Ovary (tissue), 9 donors: Measurements from ENCODE around the gene GPC3. TPM values are rescaled to one million over a fixed set of nuclear protein-coding genes. Genes with fewer than 3 reads are reported as not detected.

Experiments
- DNase-seq, 5 donors: peaks; one replicate each; pipeline ENCODE4 v3.0.0-alpha.2; 2019 to 2020
- H3K27ac ChIP-seq, 2 donors: fragments of 200-600 bp; one replicate each; pipeline versions ENCODE4 v1.5.1 to v1.8.0; 2019 to 2022
- H3K27me3 ChIP-seq: fragments of 200-600 bp; one replicate; pipeline ENCODE4 v1.8.0; 2022
- H3K36me3 ChIP-seq: fragments of 200-600 bp; sonication (generic); one replicate; pipeline ENCODE4 v1.5.1; 2019
- H3K4me1 ChIP-seq: one replicate; pipeline ENCODE4 v1.8.1; 2013; ENCODE audit warnings: mild to moderate bottlenecking, moderate library complexity; ENCODE audit not compliant: insufficient read depth
- H3K4me3 ChIP-seq: fragments of 200-600 bp; sonication (generic); one replicate; pipeline ENCODE4 v1.5.1; 2017
- H3K9me3 ChIP-seq, 2 donors: fragments of 200-600 bp in 1 of 2; sonication (generic) in 1 of 2; one replicate each; pipeline versions ENCODE4 v1.5.1 to v1.8.1; 2013 to 2019; ENCODE audit warnings: mild to moderate bottlenecking in 1 of 2, moderate library complexity in 1 of 2
- EP300 ChIP-seq: sonication (generic); formaldehyde crosslinking; IDR thresholded peaks from one replicate; pipeline ENCODE4 v1.6.1; 2017; ENCODE audit warnings: antibody characterized with exemption
- POLR2A ChIP-seq: fragments of 450-650 bp; IDR thresholded peaks from one replicate; pipeline ENCODE4 v1.6.1; 2017; ENCODE audit warnings: antibody characterized with exemption, mild to moderate bottlenecking, moderate library complexity
- WGBS, 3 donors: extraction: QIAGEN DNeasy Blood & Tissue Kit in 1 of 3; methylation state at CpG; one replicate each; pipeline versions ENCODE4 v1.1.5 to v1.1.7; 2013 to 2017; 5-methylcytosine and 5-hydroxymethylcytosine counted together
- intact Hi-C, 4 donors: fragments of 100-400 bp; cut with DNase I; formaldehyde crosslinking; loops; one replicate each; pipeline versions ENCODE4 v1.11.0 to v1.15.1; 2022 to 2023
- polyA plus RNA-seq, 2 donors: library from polyadenylated mRNA; stranded (reverse); fragments of 200-250 nt in 1 of 2; fragments of 350-450 nt in 1 of 2; fragmentation: Illumina TruSeq in 1 of 2; extraction: RNeasy Lipid Tissue Mini Kit (QIAGEN cat#74804) in 1 of 2; gene quantifications; one replicate each; pipeline ENCODE4 v1.2.3, GENCODE V29; 2013 to 2014
- total RNA-seq, 7 donors: library from RNA; depleted of rRNA in 2 of 7; stranded (reverse); fragments of >200 nt in 2 of 7; fragmentation: NEBNext Ultra II Directional in 3 of 7; extraction: Animal tissue kit (Norgen Biotek cat#: 25700) in 3 of 7; gene quantifications; one replicate each; pipeline versions ENCODE4 v1.1.0 to v1.2.4, GENCODE V29; 2016 to 2023
- TF ChIP-seq, protein P1 (sequence below), 3 donors: fragments of 450-650 bp in 2 of 3; fragments of 200-600 bp in 1 of 3; IDR thresholded peaks; one replicate each; pipeline versions ENCODE4 v1.5.1 to v1.8.0; 2016 to 2022; ENCODE audit warnings: antibody characterized with exemption in 3 of 3, mild to moderate bottlenecking in 1 of 3
- donor health status: DM: no; HTN: no; CAD: no; lungs with moderate emphysema.
- donor health status: DM: no; HTN: no; CAD: no.
- donor health status: Bipolar disorder and iron deficiency.
- donor health status: DM: yes; HTN: yes; CAD: no.
- donor health status: DM: no; HTN: no; CAD: no.
- donor health status: DM: yes; HTN: yes; CAD: no.

Gene GPC3
- total and polyA plus RNA-seq, 9 donors: 4.5 to 91.8 (median 12.1) TPM

- intact Hi-C loops: no loop called here
- no peaks in the 10 kb centered on the region for H3K27me3 ChIP-seq
- no peaks in the 10 kb centered on the region for H3K36me3 ChIP-seq
- no peak overlapping the region for H3K4me3 ChIP-seq
- H3K4me1 ChIP-seq: no peaks in the 10 kb centered on the region
- no peak for DNase-seq
- no peak for TF ChIP-seq EP300
- TF ChIP-seq, protein P1, sequence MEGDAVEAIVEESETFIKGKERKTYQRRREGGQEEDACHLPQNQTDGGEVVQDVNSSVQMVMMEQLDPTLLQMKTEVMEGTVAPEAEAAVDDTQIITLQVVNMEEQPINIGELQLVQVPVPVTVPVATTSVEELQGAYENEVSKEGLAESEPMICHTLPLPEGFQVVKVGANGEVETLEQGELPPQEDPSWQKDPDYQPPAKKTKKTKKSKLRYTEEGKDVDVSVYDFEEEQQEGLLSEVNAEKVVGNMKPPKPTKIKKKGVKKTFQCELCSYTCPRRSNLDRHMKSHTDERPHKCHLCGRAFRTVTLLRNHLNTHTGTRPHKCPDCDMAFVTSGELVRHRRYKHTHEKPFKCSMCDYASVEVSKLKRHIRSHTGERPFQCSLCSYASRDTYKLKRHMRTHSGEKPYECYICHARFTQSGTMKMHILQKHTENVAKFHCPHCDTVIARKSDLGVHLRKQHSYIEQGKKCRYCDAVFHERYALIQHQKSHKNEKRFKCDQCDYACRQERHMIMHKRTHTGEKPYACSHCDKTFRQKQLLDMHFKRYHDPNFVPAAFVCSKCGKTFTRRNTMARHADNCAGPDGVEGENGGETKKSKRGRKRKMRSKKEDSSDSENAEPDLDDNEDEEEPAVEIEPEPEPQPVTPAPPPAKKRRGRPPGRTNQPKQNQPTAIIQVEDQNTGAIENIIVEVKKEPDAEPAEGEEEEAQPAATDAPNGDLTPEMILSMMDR (IDR thresholded peaks at IDR 0.05): no peak
- TF ChIP-seq POLR2A: no peak
- H3K9me3 ChIP-seq: no peaks in the 10 kb centered on the region
- H3K27ac ChIP-seq: no peak overlapping the region
Observed at GRCh38 chrX:133561251-133561650, 424.1 kb downstream of the GPC3 start.

- Histone ChIP-seq H3K36me3 (no peaks in the 10 kb centered on the region), H3K27me3 (no peaks in the 10 kb centered on the region), H3K4me1 (no peaks in the 10 kb centered on the region), H3K9me3 (no peaks in the 10 kb centered on the region), H3K4me3 (no peak overlapping the region), H3K27ac (no peak overlapping the region)
- DNase-seq: no peak
- TF ChIP-seq EP300: no peak
- TF ChIP-seq, protein P1 (IDR thresholded peaks at IDR 0.05): no peak
- TF ChIP-seq POLR2A: no peak
- intact Hi-C loops: no loop called here
- WGBS, 3 donors: 82 to 87% (median 84%) methylated on average over 7 of the region's 7 CpGs
Observed at GRCh38 chrX:133559909-133560308, 425.5 kb downstream of the GPC3 start.

DNA sequence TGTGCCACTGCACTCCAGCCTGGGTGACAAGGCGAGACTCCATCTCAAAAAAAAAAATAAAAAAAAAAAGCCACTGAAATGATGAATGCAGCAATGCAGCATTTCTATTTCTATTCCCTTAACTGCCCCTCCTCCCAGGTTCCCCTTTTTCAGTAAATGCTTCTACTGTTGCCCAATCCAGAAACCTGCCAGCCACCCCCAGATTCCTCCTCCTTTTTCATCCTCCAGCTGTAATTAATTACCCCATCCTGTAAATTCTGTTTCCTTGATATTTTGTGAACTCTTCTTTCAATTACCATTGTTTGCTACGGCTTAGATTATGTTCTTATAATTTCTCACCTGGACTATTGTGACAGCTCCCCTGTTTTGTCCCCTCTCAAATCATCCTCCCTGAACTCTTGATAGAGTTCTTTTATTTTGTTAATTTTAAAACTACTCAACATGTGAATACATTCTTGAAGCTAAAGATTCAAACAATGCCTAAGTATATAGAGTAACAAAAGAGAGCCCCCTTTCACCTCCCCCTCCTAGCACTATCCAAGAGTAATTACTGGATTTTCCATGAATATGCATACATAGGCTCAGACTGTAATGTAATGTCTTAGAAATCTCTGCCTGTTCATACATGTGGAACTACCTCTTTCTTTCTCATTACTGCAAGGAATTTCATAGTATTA, 429.5 kb downstream of the GPC3 start:
- no peak overlapping the region for H3K27ac ChIP-seq
- no peaks in the 10 kb centered on the region for H3K4me1 ChIP-seq
- 84 to 87% (median 85%) methylated on average over 2 of the region's 2 CpGs for WGBS, 3 donors
- DNase-seq: no peak
- no peak overlapping the region for H3K4me3 ChIP-seq
- H3K27me3 ChIP-seq: no peaks in the 10 kb centered on the region
- TF ChIP-seq, protein P1 (IDR thresholded peaks at IDR 0.05): no peak
- TF ChIP-seq POLR2A (no peak), EP300 (no peak)
- no peaks in the 10 kb centered on the region for H3K9me3 ChIP-seq
- intact Hi-C loops: no loop called here
- no peaks in the 10 kb centered on the region for H3K36me3 ChIP-seq

GRCh38 chrX:133550665-133551485, 434.5 kb downstream of the GPC3 start:
- no peaks in the 10 kb centered on the region for H3K9me3 ChIP-seq
- no peaks in the 10 kb centered on the region for H3K4me1 ChIP-seq
- no peak overlapping the region for H3K27ac ChIP-seq
- no peak for DNase-seq
- no peaks in the 10 kb centered on the region for H3K36me3 ChIP-seq
- intact Hi-C loops: no loop called here
- no peak overlapping the region for H3K4me3 ChIP-seq
- WGBS, 3 donors: 51 to 63% (median 60%) methylated on average over 4 of the region's 4 CpGs
- TF ChIP-seq POLR2A: no peak
- TF ChIP-seq, protein P1 (IDR thresholded peaks at IDR 0.05): no peak
- no peak for TF ChIP-seq EP300
- H3K27me3 ChIP-seq: no peaks in the 10 kb centered on the region
